HG03103 (cell line): ENCODE measurements around the gene DNAH12.
A peak's percentile ranks its signal among the peaks of the same experiment; 100 is the strongest.
"Not testable (repeated sequence)": the region's sequence is repeated elsewhere in the genome, so short reads cannot be mapped to it uniquely, and the experiment has no call there.

Source experiments
- ATAC-seq: cut with Tn5 transposase; IDR thresholded peaks from one replicate; pipeline ENCODE4 v1.9.1; 2021; ENCODE audit warnings: low read depth; ENCODE audit not compliant: unreplicated experiment

Gene DNAH12

DNA sequence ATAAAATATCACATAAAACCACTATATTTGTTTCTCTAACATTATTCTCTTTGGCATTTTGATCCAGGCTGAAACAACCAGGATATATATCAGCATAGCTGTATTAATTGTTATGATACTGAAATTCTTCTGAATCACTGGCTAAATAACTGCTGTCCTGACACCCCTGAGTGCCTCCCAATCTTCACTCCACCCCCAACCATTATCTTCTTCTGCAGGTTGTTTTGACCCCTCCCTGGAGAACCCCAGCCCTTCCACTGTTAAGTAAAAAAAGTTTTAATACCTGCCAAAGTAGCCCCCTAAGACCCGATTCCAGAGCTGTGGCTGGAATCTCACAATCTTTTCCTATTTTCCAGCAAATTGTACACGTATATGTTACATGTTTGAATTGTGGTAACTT lies 124.1 kb downstream of the DNAH12 start:
- ATAC-seq: no peak

DNA sequence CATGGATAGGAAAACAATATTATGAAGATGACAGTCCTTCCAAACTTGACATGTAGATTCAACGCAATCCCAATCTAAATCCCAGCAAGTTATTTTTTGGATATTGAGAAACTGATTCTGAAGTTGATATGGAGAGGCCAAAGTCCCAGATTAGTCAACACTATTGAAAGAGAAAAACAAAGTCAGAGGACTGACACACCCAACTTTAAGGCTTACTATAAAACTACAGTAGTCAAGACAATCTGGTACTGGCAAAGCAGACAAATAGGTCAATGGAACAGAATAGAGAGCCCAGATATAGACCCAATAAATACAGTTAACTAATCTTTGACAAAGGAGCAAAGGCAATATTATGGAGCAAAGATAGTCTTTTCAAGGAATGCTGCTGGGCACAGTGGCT lies 132.4 kb downstream of the DNAH12 start:
- ATAC-seq: no peak

DNA sequence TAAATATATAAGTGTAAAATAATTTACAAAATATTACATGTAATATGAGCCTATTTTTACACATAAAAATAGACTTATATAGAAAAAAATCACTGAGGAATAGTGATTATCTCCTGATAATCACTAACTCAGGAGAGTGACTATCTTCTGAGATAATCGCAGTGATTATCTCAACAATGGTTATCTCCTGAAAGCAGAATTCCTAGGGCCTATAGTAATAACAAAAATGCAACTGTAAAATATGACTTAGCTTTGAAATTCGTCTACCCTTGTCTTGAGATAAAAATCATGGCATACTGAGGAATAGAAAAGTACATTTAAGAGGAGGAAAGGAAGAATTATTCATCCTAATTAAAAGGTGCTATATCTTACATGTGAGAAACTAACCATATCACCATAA lies 134.7 kb downstream of the DNAH12 start:
- ATAC-seq: no peak

DNA sequence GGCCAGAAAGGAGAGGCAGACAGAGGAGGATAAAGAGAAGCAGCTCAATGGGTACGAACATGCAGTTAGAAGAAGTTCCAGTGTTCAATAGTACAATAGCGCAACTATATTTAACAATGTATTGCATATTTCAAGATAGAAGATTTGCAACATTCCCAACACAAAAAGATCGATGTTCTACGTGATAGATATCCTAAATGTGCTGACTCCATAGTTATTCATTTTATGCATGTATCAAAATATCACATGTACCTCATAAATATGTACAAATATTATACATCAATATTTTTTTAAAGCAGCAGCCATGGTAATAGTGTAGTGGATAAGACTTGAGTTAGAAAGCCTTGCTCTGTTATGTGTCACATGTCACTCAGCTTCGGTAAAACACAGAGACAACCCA lies 141.5 kb downstream of the DNAH12 start:
- ATAC-seq: no peak

DNA sequence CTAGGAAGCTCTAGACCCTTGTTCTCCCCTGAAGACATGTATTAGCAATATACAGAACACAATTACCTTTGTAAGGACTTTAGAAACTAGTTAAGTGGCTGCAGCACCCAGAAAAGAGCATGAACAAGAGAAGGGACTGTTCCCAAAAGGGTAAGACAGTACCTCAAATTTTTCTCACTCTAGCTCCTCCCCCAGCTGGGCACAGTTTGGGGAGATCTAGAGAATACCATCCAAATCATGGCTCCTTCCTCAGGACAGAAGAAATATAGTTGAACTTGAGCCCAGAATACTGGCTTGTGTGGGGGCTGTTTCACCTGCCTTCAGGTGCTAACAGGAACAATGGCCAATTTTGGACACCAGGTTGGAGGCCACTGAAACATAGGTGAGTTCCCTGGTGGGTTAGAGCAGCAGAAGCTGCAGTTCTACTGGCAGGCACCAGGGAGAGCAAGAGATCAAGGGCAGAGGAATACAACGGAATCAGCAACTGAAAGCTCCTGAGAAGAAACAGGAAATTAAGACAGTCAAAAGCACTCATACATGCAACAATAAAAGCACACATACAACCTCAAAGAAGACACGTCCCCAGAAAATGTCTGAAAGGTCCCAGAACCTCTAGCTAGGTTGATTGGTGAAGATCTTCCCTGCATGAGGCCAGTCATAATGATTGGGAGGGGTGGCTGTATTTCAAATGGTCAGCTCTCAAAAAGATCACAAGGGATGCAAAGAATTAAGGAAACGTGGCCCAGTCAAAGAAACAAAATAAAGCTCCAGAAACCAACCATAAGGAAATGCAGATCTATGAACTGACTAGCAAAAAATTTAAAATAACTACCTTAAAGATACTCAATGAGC lies 146.7 kb downstream of the DNAH12 start:
- peak; percentile 96 for ATAC-seq

DNA sequence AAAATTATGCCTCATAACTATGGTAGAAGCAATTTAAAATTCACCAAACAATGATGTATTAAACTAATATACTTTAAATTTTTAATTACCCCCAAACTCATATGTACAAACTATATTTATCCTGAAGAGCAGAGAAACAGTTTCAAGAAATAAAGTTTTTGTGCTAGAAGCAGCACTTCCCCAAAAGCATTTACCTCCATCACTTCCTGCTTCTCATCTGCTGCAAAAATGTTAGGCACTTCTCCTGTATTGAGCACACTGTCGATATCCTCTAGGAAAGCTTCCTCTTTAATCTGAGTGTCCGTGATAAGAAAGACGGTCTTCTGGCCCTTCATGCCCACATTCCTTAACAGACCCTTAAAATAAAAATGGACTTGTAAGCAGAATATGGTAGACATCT lies 150.2 kb downstream of the DNAH12 start:
- ATAC-seq: no peak

DNA sequence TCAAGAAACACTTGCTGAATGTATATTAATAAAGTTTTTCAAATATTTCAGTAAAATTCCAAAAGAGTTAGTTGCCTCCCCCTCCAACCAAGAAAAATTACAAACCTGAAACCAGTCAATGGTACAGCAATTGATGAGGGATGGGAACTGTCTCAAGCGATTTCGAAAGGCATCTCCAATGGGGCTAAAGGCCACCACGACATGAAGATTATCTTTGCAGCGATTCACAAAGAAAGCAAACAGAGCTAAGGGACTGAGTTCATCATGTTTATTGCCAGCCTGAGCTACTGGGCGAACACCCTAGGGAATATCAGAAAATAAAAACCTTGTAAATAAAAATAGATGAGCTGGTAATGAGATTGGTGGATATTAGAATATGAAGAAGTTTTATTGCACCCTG lies 152.4 kb downstream of the DNAH12 start:
- ATAC-seq: no peak

DNA sequence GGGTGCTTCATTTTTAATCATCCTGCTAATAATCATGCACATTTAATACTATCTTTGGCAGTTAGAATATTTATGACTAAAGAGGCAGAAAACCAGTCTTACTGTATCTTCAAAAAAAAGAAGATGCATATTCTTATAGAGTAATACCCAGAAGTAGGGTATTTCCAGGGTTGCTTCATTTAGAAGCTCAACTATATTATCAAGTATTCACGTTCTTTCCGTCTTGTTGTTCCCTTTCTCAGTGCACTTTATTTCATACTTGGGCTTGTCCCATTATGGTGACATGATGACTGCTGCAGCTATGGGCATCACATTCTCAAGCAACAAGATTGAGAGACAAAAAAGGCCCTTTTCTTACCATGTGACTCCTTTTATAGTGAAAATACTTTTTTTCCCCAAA lies 154.9 kb downstream of the DNAH12 start:
- no peak for ATAC-seq

DNA sequence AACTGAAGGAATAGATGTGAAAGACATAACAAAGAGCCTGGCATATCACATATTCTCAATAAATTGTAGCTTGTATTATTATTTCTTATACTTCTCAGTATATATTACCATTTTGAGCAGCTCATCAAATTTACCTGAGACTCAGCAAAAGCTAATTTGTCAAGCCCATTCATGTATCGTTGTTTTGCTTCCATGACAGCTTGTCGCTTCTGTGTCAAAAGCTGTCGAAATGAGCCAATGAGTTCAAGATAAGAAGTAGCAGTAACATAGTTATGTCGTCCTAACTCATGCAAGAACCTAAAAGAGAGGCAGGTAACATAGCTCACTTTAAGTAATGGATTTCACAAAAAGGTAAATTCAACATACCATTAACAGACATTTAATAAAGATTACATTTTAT lies 157.8 kb downstream of the DNAH12 start:
- ATAC-seq: no peak

DNA sequence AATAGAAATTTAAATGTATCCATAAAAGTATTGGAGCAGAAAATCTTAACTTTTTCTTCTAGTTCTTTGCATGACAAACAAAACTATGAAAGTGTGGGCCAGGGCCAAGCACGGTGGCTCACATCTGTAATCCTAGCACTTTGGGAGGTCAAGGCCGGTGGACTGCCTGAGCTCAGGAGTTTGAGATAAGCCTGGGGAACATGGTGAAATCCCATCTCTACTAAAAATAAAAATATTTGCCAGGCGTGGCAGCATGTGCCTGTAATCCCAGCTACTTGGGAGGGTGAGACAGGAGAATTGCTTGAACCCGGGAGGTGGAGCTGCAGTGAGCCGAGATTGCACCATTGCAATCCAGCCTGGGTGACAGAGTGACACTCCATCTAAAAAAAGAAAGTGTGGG lies 158.6 kb downstream of the DNAH12 start:
- no peak for ATAC-seq

DNA sequence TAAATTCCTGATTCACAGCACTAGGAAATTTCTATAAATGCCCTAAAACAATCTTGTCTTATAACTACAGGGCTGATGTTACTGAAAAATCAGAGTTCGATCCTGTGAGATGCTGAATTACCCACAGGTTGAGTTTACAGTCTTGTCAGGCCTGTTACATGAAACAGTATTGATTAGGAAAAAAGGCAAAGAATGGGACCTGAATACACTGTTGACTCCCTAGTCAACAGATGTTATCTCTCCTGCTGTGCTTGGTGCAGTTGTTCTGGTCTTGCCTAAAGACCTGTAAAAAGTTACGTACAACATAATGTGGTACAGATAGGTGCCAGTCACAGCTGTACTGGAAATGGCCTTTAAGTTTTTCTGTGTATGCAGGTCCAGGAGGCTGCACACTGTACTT lies 160.3 kb downstream of the DNAH12 start:
- no peak for ATAC-seq

DNA sequence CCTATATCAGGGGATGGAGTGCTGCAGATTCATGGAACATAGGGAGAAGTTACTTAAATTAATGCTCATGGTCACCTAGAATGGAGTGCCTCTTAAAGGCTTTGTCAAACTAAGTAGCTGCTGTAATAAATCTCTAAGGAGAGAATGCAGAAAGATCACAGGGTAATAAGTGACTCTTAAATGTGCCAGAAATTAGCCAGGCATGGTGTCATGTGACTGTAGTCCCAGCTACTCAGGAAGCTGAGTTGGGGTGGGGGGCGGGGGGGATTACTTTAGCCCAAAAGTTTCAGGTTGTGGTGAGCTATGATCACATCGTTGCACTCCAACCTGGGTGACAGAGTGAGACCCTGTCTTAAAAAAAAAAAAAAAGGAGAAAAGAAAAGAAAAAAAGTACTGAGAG lies 160.7 kb downstream of the DNAH12 start:
- ATAC-seq: no peak

DNA sequence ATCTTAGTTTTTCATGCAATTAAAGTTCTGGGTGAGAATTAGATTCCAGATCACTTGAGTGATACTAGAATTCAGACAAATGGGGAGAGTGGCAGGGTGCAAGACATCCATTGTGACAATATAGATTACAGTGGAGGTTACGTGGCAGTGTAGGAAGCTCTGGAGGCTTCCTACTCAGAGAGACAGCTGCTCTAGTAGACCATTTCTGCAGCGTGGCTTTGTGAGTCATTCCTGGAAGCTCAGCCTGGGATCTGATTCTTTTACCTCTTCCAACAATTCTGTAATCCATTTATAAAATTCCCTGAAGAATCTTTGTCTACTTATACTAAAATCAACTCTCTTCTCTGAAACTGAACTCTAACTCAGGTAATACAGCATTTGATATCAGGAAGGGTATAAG lies 161.2 kb downstream of the DNAH12 start:
- ATAC-seq: no peak

DNA sequence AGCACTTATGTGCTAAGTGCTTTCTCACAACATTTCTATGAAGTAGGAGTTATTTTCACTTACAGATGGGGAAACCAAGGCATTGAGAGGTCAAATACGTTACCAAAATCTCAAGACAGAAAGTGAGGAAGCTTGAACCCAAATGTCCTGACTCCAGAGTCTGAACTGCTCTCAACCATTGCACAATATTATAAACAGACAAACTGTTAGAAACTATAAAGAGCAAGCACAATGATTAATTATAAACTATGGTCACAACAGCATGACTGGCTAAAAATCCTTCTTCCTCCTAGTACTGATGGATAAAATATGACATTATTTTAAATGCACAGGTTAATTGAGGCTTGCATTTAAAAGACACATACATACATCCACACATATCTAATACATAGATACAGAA lies 173.8 kb downstream of the DNAH12 start:
- no peak for ATAC-seq

DNA sequence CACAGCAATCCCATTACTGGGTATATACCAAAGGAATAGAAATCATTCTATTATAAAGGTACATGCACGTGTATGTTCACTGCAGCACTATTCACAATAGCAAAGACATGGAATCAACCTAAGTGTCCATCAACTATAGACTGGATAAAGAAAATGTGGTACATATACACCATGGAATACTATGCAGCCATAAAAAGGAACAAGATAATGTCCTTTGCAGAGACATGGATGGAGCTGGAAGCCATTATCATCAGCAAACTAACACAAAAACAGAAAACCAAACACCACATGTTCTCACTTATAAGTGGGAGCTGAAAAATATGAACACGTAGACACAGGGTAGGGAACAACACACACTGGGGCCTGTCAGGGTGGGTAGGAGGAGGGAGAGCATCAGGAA lies 179.1 kb downstream of the DNAH12 start:
- not testable (repeated sequence) for ATAC-seq

DNA sequence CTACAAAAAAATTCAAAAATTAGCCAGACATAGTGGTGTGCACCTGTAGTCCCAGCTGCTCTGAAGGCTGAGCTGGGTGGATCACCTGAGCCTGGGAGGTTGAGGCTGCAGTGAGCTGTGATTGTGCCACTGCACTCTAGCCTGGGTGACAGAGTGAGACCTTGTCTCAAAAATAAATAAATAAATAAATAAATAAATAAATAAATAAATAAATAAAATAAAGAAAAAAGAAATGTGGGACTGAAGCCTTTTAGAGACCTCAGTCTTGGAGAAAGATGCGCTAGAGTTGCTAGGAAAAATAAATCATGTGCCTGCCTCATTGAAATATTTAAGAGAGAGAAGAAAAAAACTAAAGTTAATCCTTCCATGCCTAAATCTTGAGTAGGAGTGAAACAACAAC lies 187.9 kb downstream of the DNAH12 start:
- not testable (repeated sequence) for ATAC-seq

DNA sequence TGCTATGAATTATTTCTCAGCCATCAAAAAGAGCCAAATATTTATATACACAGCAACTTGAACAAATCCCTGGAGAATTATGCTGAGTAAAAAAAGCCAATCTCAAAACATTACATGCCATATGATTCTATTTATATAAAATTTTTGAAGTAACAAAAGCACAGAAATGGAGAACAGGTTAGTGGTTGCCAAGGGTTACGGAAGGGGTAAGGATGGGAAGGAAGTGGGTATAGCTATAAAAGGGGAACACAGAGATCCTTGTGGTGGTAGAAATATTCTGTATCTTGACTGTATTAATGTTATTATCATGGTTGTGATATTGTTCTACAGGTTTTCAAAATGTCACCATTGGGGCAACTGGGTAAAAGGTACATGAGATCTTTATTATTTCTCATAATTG lies 189.4 kb downstream of the DNAH12 start:
- no peak for ATAC-seq

DNA sequence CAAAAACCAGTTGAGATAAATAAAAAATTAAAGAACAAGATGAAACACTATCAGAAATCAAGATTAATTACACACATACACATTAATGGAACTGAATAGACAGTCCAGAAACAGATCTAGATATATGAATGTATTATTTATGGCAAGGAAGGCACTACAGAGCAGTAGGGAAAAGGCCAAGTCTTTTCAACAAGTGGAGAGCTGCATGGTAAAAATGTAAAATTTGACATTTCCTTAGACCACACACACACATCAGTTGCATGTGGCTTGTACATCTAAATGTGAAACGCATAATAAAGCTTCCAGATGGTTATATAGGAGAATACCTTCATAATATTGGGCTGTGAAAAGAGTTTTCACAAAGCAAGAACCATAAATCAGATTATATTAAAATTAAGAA lies 193.9 kb downstream of the DNAH12 start:
- no peak for ATAC-seq

DNA sequence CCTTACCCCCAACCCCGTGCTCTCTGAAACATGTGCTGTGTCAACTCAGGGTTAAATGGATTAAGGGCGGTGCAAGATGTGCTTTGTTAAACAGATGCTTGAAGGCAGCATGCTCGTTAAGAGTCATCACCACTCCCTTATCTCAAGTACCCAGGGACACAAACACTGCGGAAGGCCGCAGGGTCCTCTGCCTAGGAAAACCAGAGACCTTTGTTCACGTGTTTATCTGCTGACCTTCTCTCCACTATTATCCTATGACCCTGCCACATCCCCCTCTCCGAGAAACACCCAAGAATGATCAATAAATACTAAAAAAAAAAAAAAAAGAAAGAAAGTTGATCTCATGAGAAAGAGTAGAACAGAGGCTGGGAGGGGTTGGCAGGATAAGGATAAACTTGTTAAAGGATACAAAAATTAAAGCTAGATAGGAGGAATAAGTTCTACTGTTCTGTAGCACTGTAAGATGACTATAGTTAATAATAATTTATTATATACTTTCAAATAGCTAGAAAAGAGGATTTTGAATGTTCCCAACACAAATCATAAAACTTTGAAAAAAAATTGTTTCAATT lies 205.0 kb downstream of the DNAH12 start:
- not testable (repeated sequence) for ATAC-seq

DNA sequence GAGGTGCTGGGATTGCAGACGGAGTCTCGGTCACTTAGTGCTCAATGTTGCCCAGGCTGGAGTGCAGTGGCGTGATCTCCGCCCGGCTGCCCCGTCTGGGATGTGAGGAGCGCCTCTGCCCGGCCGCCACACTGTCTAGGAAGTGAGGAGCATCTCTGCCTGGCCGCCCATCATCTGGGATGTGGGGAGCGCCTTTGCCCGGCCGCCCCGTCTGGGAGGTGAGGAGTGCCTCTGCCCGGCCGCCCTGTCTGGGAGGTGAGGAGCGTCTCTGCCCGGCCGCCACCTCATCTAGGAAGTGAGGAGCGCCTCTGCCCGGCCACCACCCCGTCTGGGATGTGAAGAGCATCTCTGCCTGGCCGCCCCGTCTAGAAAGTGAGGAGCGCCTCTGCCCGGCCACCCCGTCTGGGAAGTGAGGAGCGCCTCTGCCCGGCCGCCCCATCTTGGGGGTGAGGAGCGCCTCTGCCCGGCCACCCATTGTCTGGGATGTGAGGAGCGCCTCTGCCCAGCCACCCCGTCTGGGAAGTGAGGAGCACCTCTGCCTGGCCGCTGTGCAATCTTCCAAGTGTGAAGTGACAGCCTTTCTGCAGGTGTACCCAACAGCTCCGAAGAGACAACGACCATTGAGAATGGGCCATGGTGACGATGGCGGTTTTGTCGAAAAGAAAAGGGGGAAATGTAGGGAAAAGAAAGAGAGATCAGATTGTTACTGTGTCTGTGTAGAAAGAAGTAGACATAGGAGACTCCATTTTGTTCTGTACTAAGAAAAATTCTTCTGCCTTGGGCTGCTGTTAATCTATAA lies 205.7 kb downstream of the DNAH12 start:
- ATAC-seq: not testable (repeated sequence)

DNA sequence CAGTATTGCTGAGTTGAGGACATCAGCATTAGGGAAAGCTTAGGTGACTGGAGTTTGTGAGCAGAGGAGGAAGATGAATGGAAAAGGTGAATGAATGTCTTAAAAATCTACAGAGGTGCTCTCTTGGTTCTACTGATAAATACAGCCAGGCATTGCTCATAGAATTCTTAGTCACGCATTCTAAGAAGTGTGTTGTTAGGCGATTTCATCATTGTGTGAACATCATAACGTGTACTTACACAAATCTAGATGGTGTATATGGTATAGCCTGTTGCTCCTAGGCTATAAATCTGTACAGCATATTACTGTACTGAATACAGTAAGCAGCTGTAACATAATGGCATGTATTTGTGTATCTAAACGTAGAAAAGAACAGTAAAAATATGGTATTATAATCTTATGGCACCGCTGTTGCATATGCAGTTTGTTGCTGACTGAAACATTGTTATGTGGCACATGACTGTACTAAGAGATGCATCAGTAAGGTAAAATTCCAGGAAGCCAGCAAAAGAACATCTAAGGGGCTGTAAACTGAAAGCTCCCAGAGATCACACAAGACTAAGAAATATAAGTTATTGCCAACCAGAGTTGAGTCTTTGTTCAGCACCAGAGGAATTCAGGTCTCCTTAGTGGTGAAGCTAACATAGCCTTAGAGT lies 208.7 kb downstream of the DNAH12 start:
- ATAC-seq: no peak
